NT2/D1 (cell line): ENCODE results near the gene CD46.
"Not testable (repeated sequence)": the region's sequence is repeated elsewhere in the genome, so short reads cannot be mapped to it uniquely, and the experiment has no call there.

ENCODE experiments used
- DNase-seq: peaks from one replicate; pipeline ENCODE4 v3.0.0-alpha.2; 2011; ENCODE audit warnings: low read depth, low spot score
- H3K27me3 ChIP-seq: 2 replicates; pipeline ENCODE4 v1.6.0; 2011; ENCODE audit warnings: mild to moderate bottlenecking; ENCODE audit not compliant: insufficient read length, insufficient read depth
- H3K36me3 ChIP-seq: 2 replicates; pipeline ENCODE4 v1.6.1; 2011; ENCODE audit warnings: mild to moderate bottlenecking, low read length, mixed read lengths; ENCODE audit not compliant: insufficient read depth, insufficient read length
- H3K4me1 ChIP-seq: 2 replicates; pipeline ENCODE4 v1.5.1; 2011; ENCODE audit not compliant: insufficient read depth, insufficient read length
- H3K4me3 ChIP-seq: 2 replicates; pipeline ENCODE4 v1.5.1; 2011; ENCODE audit warnings: low read depth; ENCODE audit not compliant: insufficient read length
- H3K9ac ChIP-seq: 2 replicates; pipeline ENCODE4 v1.6.0; 2011; ENCODE audit warnings: low read depth; ENCODE audit not compliant: insufficient read length
- H3K9me3 ChIP-seq: 2 replicates; pipeline ENCODE4 v1.5.1; 2011; ENCODE audit warnings: mild to moderate bottlenecking, low read length; ENCODE audit not compliant: insufficient read depth
- SUZ12 ChIP-seq: IDR thresholded peaks from 2 replicates; pipeline ENCODE4 v1.6.1; 2011; ENCODE audit not compliant: insufficient read length, insufficient read depth; ENCODE audit errors: extremely low read depth
- YY1 ChIP-seq: IDR thresholded peaks from 2 replicates; pipeline ENCODE4 v1.6.1; 2011; ENCODE audit not compliant: insufficient read length, insufficient read depth
- ZNF274 ChIP-seq: IDR thresholded peaks from 2 replicates; pipeline ENCODE4 v1.6.1; 2011; ENCODE audit warnings: mild to moderate bottlenecking, low read depth, low read length

Gene CD46

GRCh38 chr1:207751790-207752455 lies at the start of gene CD46:
Gene CD46 (plus strand): TSS chr1:207752054. CDS start chr1:207752213, 159 bp downstream.
- H3K4me1 ChIP-seq, result no peaks in the 10 kb centered on the region

GRCh38 chr1:207702317-207702716 lies 49.5 kb upstream of the CD46 start:
- no peaks in the 10 kb centered on the region for H3K9me3 ChIP-seq
- DNase-seq, result no peak
- H3K36me3 ChIP-seq, result no peaks in the 10 kb centered on the region
- no peaks in the 10 kb centered on the region for H3K27me3 ChIP-seq
- no peak overlapping the region for H3K9ac ChIP-seq
- no peak for TF ChIP-seq SUZ12
- no peak for TF ChIP-seq YY1
- no peak for TF ChIP-seq ZNF274
- H3K4me3 ChIP-seq, result no peak overlapping the region
- H3K4me1 ChIP-seq, result no peaks in the 10 kb centered on the region

More at GRCh38 chr1:207751790-207752455, at the start of gene CD46:
- Histone ChIP-seq H3K4me3 (peak within 1 kb of the TSS; percentile 99), H3K9me3 (no peaks in the 10 kb centered on the region), H3K36me3 (peaks cover 10% of the 10 kb centered on the region), H3K9ac (peak within 1 kb of the TSS; percentile 98), H3K27me3 (no peaks in the 10 kb centered on the region)
- DNase-seq, result peak; percentile 98
- peak; percentile 19 for TF ChIP-seq YY1
- no peak for TF ChIP-seq ZNF274

- Histone ChIP-seq H3K4me1 (no peaks in the 10 kb centered on the region), H3K36me3 (no peaks in the 10 kb centered on the region), H3K9me3 (no peaks in the 10 kb centered on the region), H3K4me3 (no peak overlapping the region), H3K27me3 (no peaks in the 10 kb centered on the region), H3K9ac (no peak overlapping the region)
- TF ChIP-seq YY1 (no peak), ZNF274 (no peak), SUZ12 (no peak)
- no peak for DNase-seq
These were observed 48.1 kb upstream of the CD46 start for GRCh38 chr1:207703712-207704111.

GRCh38 chr1:207708004-207708403 lies 43.9 kb upstream of the CD46 start:
- not testable (repeated sequence) for H3K9ac ChIP-seq, H3K4me1 ChIP-seq, H3K36me3 ChIP-seq, H3K27me3 ChIP-seq, H3K4me3 ChIP-seq, H3K9me3 ChIP-seq, DNase-seq

- peak; percentile 23 for DNase-seq
- peaks cover 11% of the 10 kb centered on the region; the same call in 1 of the 2 replicates for H3K9me3 ChIP-seq
- no peaks in the 10 kb centered on the region for H3K27me3 ChIP-seq
- H3K4me3 ChIP-seq, result no peak overlapping the region
- no peak overlapping the region for H3K9ac ChIP-seq
- H3K4me1 ChIP-seq, result no peaks in the 10 kb centered on the region
- TF ChIP-seq ZNF274, result no peak
- no peak for TF ChIP-seq SUZ12
- TF ChIP-seq YY1, result no peak
- no peaks in the 10 kb centered on the region for H3K36me3 ChIP-seq
These were observed 40.6 kb upstream of the CD46 start for GRCh38 chr1:207711285-207711684.

GRCh38 chr1:207712701-207713100 lies 39.2 kb upstream of the CD46 start:
- peaks cover 11% of the 10 kb centered on the region; the same call in 1 of the 2 replicates for H3K9me3 ChIP-seq
- H3K4me1 ChIP-seq, H3K9ac ChIP-seq, H3K36me3 ChIP-seq, H3K4me3 ChIP-seq, H3K27me3 ChIP-seq, DNase-seq: not testable (repeated sequence)

GRCh38 chr1:207713529-207713928 lies 38.3 kb upstream of the CD46 start:
- H3K36me3 ChIP-seq, result no peaks in the 10 kb centered on the region

GRCh38 chr1:207719234-207719633 lies 32.6 kb upstream of the CD46 start:
- DNase-seq, result no peak
- TF ChIP-seq YY1 (no peak), ZNF274 (no peak), SUZ12 (no peak)
- H3K9me3 ChIP-seq, result peaks cover 8% of the 10 kb centered on the region; the same call in 1 of the 2 replicates

More at GRCh38 chr1:207713529-207713928, 38.3 kb upstream of the CD46 start:
- TF ChIP-seq YY1, result no peak
- no peak for TF ChIP-seq SUZ12
- no peak for TF ChIP-seq ZNF274
- H3K4me3 ChIP-seq, result no peak overlapping the region
- H3K9me3 ChIP-seq, result peaks cover 11% of the 10 kb centered on the region; the same call in 1 of the 2 replicates
- H3K9ac ChIP-seq, result no peak overlapping the region
- no peak for DNase-seq
- H3K27me3 ChIP-seq, result no peaks in the 10 kb centered on the region
- no peaks in the 10 kb centered on the region for H3K4me1 ChIP-seq

GRCh38 chr1:207728200-207728858 lies 23.5 kb upstream of the CD46 start:
- not testable (repeated sequence) for H3K36me3 ChIP-seq, H3K27me3 ChIP-seq, H3K4me1 ChIP-seq, DNase-seq, H3K9ac ChIP-seq, H3K4me3 ChIP-seq
- H3K9me3 ChIP-seq, result peaks cover 24% of the 10 kb centered on the region

More at GRCh38 chr1:207719234-207719633, 32.6 kb upstream of the CD46 start:
- no peak overlapping the region for H3K9ac ChIP-seq
- no peaks in the 10 kb centered on the region for H3K4me1 ChIP-seq
- H3K4me3 ChIP-seq, result no peak overlapping the region
- H3K36me3 ChIP-seq, result no peaks in the 10 kb centered on the region
- H3K27me3 ChIP-seq, result no peaks in the 10 kb centered on the region

- H3K4me1 ChIP-seq, H3K36me3 ChIP-seq, H3K9ac ChIP-seq, H3K27me3 ChIP-seq, H3K4me3 ChIP-seq, DNase-seq: not testable (repeated sequence)
- peaks cover 14% of the 10 kb centered on the region; the same call in 1 of the 2 replicates for H3K9me3 ChIP-seq
These were observed 14.2 kb upstream of the CD46 start for GRCh38 chr1:207737503-207738157.
